HFFc6 (cell line): Measurements from ENCODE around the gene STON1. TPM values are rescaled to one million over a fixed set of nuclear protein-coding genes. Genes with fewer than 3 reads are reported as not detected.

Experiments used
- DNase-seq: peaks from one replicate; pipeline ENCODE4 v3.0.0-alpha.2; 2018
- H3K27ac Mint-ChIP-seq: 2 replicates; pipeline ENCODE4 v1.8.0; 2020; ENCODE audit warnings: mild to moderate bottlenecking, mixed read lengths
- H3K27me3 Mint-ChIP-seq: 2 replicates; pipeline ENCODE4 v1.8.0; 2021; ENCODE audit warnings: mild to moderate bottlenecking, moderate library complexity, mixed read lengths; ENCODE audit not compliant: insufficient read depth
- H3K36me3 Mint-ChIP-seq: 2 replicates; pipeline ENCODE4 v1.8.0; 2021; ENCODE audit warnings: low read depth, mixed read lengths
- H3K4me1 Mint-ChIP-seq: 2 replicates; pipeline ENCODE4 v1.8.0; 2020; ENCODE audit warnings: low read depth, mixed read lengths
- H3K4me3 Mint-ChIP-seq: 2 replicates; pipeline ENCODE4 v1.8.0; 2020; ENCODE audit warnings: mild to moderate bottlenecking, moderate library complexity, mixed read lengths
- H3K9me3 Mint-ChIP-seq: 2 replicates; pipeline ENCODE4 v1.8.0; 2020; ENCODE audit warnings: mild to moderate bottlenecking, mixed read lengths
- CTCF ChIP-seq: fragments of 200-600 bp; sonication (generic); IDR thresholded peaks from 2 replicates; pipeline ENCODE4 v1.5.0; 2021; ENCODE audit warnings: antibody characterized with exemption, mild to moderate bottlenecking
- total RNA-seq, 6 experiments: library from RNA; stranded (reverse); fragmentation: NEBNext Ultra II Directional; extraction: Animal tissue kit (Norgen Biotek cat#: 25700); gene quantifications; 2 replicates in 1 of 6; 3 replicates in 5 of 6; pipeline ENCODE4 v1.2.3, GENCODE V29; 2021

The STON1 gene
- total RNA-seq, 6 experiments from 2014 or later: 1.3 to 4.3 (median 3.1) TPM

GRCh38 chr2:48508461-48509124, 21.4 kb upstream of the STON1 start:
- H3K9me3 Mint-ChIP-seq: no peaks in the 10 kb centered on the region
- peaks cover 22% of the 10 kb centered on the region for H3K36me3 Mint-ChIP-seq
- peak overlapping the region; percentile 92 for H3K27ac Mint-ChIP-seq
- peak overlapping the region; percentile 68 for H3K4me3 Mint-ChIP-seq
- H3K4me1 Mint-ChIP-seq: peaks cover 48% of the 10 kb centered on the region
- TF ChIP-seq CTCF: no peak
- DNase-seq: peak; percentile 67
- H3K27me3 Mint-ChIP-seq: no peaks in the 10 kb centered on the region

GRCh38 chr2:48510329-48510728, 19.6 kb upstream of the STON1 start:
- no peaks in the 10 kb centered on the region for H3K9me3 Mint-ChIP-seq
- no peaks in the 10 kb centered on the region for H3K27me3 Mint-ChIP-seq
- peaks cover 34% of the 10 kb centered on the region for H3K4me1 Mint-ChIP-seq
- peak overlapping the region; percentile 22 for H3K4me3 Mint-ChIP-seq
- DNase-seq: peak; percentile 63
- H3K27ac Mint-ChIP-seq: peak overlapping the region; percentile 90
- TF ChIP-seq CTCF: no peak; the same call in 1 of the 2 replicates
- H3K36me3 Mint-ChIP-seq: peaks cover 22% of the 10 kb centered on the region

- H3K27me3 Mint-ChIP-seq: no peaks in the 10 kb centered on the region
- no peak overlapping the region for H3K4me3 Mint-ChIP-seq
- TF ChIP-seq CTCF: no peak
- H3K27ac Mint-ChIP-seq: no peak overlapping the region
- H3K36me3 Mint-ChIP-seq: peaks cover 19% of the 10 kb centered on the region
- peaks cover 29% of the 10 kb centered on the region for H3K4me1 Mint-ChIP-seq
- no peak for DNase-seq
- H3K9me3 Mint-ChIP-seq: no peaks in the 10 kb centered on the region
Measured at GRCh38 chr2:48511849-48512470, 18.0 kb upstream of the STON1 start.

GRCh38 chr2:48512571-48512970, 17.4 kb upstream of the STON1 start:
- Mint-ChIP-seq H3K27ac (no peak overlapping the region), H3K9me3 (no peaks in the 10 kb centered on the region), H3K4me1 (peaks cover 29% of the 10 kb centered on the region), H3K4me3 (no peak overlapping the region), H3K36me3 (peaks cover 22% of the 10 kb centered on the region), H3K27me3 (no peaks in the 10 kb centered on the region)
- no peak for TF ChIP-seq CTCF
- no peak for DNase-seq

- Mint-ChIP-seq H3K4me3 (no peak overlapping the region), H3K27me3 (no peaks in the 10 kb centered on the region), H3K36me3 (peaks cover 25% of the 10 kb centered on the region), H3K27ac (no peak overlapping the region), H3K4me1 (peaks cover 13% of the 10 kb centered on the region), H3K9me3 (no peaks in the 10 kb centered on the region)
- DNase-seq: no peak
- no peak for TF ChIP-seq CTCF
Measured at GRCh38 chr2:48514348-48515003, 15.5 kb upstream of the STON1 start.
